SK-N-SH treated with all-trans-retinoic acid at 6 μM for 48 hours (cell line): ENCODE measurements around the gene COL25A1.

Experiments
- CREB5 ChIP-seq: fragments of 250-450 bp; sonication (Bioruptor Pico); IDR thresholded peaks from 2 replicates; pipeline ENCODE4 v1.5.1; 2020; ENCODE audit warnings: low read depth, mild to moderate bottlenecking, moderate library complexity
- PATZ1 ChIP-seq: fragments of 250-450 bp; sonication (Bioruptor Pico); IDR thresholded peaks from 2 replicates; pipeline ENCODE4 v1.8.0; 2020; ENCODE audit warnings: mild to moderate bottlenecking, moderate library complexity, borderline replicate concordance
- ZFP30 ChIP-seq: fragments of 450-650 bp; formaldehyde crosslinking; IDR thresholded peaks from 2 replicates; pipeline ENCODE4 v1.5.0; 2022; ENCODE audit warnings: mild to moderate bottlenecking, moderate library complexity
- TF ChIP-seq, protein P1 (sequence below): fragments of 250-450 bp; sonication (Bioruptor Pico); IDR thresholded peaks from 2 replicates; pipeline ENCODE4 v1.5.1; 2021; ENCODE audit warnings: mild to moderate bottlenecking, moderate library complexity

DNA sequence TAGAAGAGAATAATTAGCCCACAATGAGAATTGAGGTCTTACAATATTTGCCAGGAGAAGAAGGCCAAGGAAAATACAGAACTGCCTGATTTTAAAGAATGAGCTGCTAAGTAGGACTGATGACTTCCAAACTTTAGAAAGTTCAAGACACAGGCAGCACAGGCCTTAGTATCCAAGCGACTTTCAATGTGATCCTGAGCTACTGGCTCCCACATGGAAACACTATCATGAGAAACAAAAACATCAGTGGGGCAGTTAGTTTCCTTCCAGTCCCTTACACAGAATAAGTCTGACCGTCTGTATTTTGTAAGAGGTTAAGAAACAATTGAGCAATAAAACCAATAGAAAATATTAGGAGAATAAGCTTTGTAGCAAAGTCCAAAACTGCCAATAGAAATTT is 251.4 kb downstream of the COL25A1 start:
- no peak for TF ChIP-seq PATZ1 (CRISPR knock-in tag)
- TF ChIP-seq, protein P1, sequence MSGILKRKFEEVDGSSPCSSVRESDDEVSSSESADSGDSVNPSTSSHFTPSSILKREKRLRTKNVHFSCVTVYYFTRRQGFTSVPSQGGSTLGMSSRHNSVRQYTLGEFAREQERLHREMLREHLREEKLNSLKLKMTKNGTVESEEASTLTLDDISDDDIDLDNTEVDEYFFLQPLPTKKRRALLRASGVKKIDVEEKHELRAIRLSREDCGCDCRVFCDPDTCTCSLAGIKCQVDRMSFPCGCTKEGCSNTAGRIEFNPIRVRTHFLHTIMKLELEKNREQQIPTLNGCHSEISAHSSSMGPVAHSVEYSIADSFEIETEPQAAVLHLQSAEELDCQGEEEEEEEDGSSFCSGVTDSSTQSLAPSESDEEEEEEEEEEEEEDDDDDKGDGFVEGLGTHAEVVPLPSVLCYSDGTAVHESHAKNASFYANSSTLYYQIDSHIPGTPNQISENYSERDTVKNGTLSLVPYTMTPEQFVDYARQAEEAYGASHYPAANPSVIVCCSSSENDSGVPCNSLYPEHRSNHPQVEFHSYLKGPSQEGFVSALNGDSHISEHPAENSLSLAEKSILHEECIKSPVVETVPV (CRISPR knock-in tag), result no peak
- TF ChIP-seq ZFP30 (CRISPR knock-in tag), result no peak
- TF ChIP-seq CREB5, result no peak
